NCI-H1694 (cell line): Measurements from ENCODE around the gene FBXO5.
"Not testable (repeated sequence)": the region's sequence is repeated elsewhere in the genome, so short reads cannot be mapped to it uniquely, and the experiment has no call there.

Source experiments
- DNase-seq: peaks from one replicate; lab custom pipeline; 2025; lab: John Stamatoyannopoulos, UW

Gene FBXO5

GRCh38 chr6:152993431-152993830 is 10.6 kb upstream of the FBXO5 start:
- DNase-seq: no peak

- no peak for DNase-seq
These were observed 4.1 kb upstream of the FBXO5 start for GRCh38 chr6:152986978-152987377.

GRCh38 chr6:152985300-152985699 is 2.5 kb upstream of the FBXO5 start:
- not testable (repeated sequence) for DNase-seq

- DNase-seq: no peak
These were observed 1.7 kb upstream of the FBXO5 start for GRCh38 chr6:152984513-152984872.

GRCh38 chr6:152983637-152984512 is 1.0 kb upstream of the FBXO5 start:
- DNase-seq: peak; percentile 42

GRCh38 chr6:152981989-152982903 is 595 bp downstream of the FBXO5 start:
- DNase-seq: no peak

GRCh38 chr6:152981219-152981618 is 1.6 kb downstream of the FBXO5 start:
- DNase-seq: no peak

GRCh38 chr6:152980656-152981055 is 2.2 kb downstream of the FBXO5 start:
- no peak for DNase-seq

- DNase-seq: no peak
These were observed 3.7 kb downstream of the FBXO5 start for GRCh38 chr6:152979116-152979515.

GRCh38 chr6:152978058-152978457 is 4.8 kb downstream of the FBXO5 start:
- no peak for DNase-seq

GRCh38 chr6:152977556-152977955 is 5.3 kb downstream of the FBXO5 start:
- DNase-seq: no peak

- DNase-seq: no peak
These were observed 6.1 kb downstream of the FBXO5 start for GRCh38 chr6:152976749-152977148.

GRCh38 chr6:152975204-152975915 is 7.5 kb downstream of the FBXO5 start:
- DNase-seq: no peak

GRCh38 chr6:152973916-152974315 is 8.9 kb downstream of the FBXO5 start:
- no peak for DNase-seq

- DNase-seq: no peak
These were observed 13.0 kb downstream of the FBXO5 start for GRCh38 chr6:152969688-152970418.

GRCh38 chr6:152966168-152966894 is 16.5 kb downstream of the FBXO5 start:
- DNase-seq: not testable (repeated sequence)

- no peak for DNase-seq
These were observed 23.5 kb downstream of the FBXO5 start for GRCh38 chr6:152959333-152959732.

- no peak for DNase-seq
These were observed 25.0 kb downstream of the FBXO5 start for GRCh38 chr6:152957796-152958195.

- no peak for DNase-seq
These were observed 28.4 kb downstream of the FBXO5 start for GRCh38 chr6:152954443-152954842.

GRCh38 chr6:152952866-152953509 is 29.9 kb downstream of the FBXO5 start:
- no peak for DNase-seq
